Right atrium auricular region (tissue), 2 donors: Measurements from ENCODE around the gene TRDN. TPM values are rescaled to one million over a fixed set of nuclear protein-coding genes. Genes with fewer than 3 reads are reported as not detected.

ENCODE experiments used
- DNase-seq: peaks from one replicate; pipeline ENCODE4 v3.0.0-alpha.2; 2019; ENCODE audit warnings: low spot score
- H3K27ac ChIP-seq, 2 donors: fragments of 200-600 bp; sonication (generic); 1 replicate in 1 of 2; 2 replicates in 1 of 2; pipeline ENCODE4 v1.5.1; 2016 to 2019
- H3K27me3 ChIP-seq, 2 donors: fragments of 200-600 bp; sonication (generic); one replicate each; pipeline versions ENCODE4 v1.5.1 to v1.6.0; 2017 to 2019
- H3K36me3 ChIP-seq: fragments of 200-600 bp; sonication (generic); one replicate; pipeline ENCODE4 v1.5.1; 2016
- H3K4me1 ChIP-seq, 2 donors: fragments of 200-600 bp; sonication (generic); one replicate each; pipeline versions ENCODE4 v1.5.1 to v1.6.0; 2017 to 2019
- H3K4me3 ChIP-seq, 2 donors: fragments of 200-600 bp; sonication (generic); 1 replicate in 1 of 2; 2 replicates in 1 of 2; pipeline ENCODE4 v1.5.1; 2017 to 2019; ENCODE audit warnings: mild to moderate bottlenecking in 1 of 2, moderate library complexity in 1 of 2
- H3K9me3 ChIP-seq, 2 donors: fragments of 200-600 bp; sonication (generic); one replicate each; pipeline ENCODE4 v1.5.1; 2019
- total RNA-seq, 2 donors: library from RNA; depleted of rRNA; stranded (reverse); fragments of >200 nt; gene quantifications; one replicate each; pipeline ENCODE4 v1.1.0, GENCODE V29; 2016
- TF ChIP-seq, protein P1 (sequence below), 2 donors: fragments of 200-600 bp; sonication (generic); IDR thresholded peaks; one replicate each; pipeline ENCODE4 v1.5.1; 2019; ENCODE audit warnings: antibody characterized with exemption in 2 of 2

The TRDN gene
- total RNA-seq, 2 donors from 2014 or later = 90.2 to 217 TPM

DNA sequence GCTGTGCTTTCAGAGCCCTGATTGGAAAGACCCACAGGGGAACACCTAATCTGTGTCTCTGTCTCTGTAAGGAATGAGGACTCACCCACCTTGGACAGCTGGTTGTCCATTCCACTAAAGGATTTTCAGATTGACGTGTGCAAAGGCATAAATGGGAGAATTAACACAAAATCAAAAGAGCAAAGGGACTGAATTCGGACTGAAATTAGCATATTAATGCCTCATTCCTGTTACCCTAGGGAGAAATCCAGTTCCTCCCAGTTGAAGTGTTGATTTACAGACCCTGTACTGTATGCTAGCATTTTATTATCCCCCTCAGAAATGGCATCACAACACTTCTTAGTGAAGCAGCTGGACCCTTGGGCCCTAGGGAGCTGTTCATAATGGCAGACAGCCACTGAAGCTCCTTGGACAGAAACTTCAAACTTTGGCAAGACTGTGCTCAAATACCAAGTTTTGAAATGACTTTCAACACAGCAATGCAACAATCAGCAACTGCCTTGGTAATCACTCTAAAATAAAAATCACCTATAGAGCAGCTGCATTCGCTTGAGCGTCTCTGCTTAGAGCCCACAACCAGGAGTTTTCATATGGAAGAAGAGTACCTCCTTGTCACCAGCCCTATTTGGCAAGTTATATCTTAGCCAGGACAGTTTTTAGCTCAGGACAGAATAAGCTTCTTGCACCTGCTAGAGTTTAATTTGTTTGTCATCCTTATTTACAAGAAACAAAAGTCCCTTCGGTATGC lies 118.1 kb downstream of the TRDN start:
- no peak for DNase-seq

DNA sequence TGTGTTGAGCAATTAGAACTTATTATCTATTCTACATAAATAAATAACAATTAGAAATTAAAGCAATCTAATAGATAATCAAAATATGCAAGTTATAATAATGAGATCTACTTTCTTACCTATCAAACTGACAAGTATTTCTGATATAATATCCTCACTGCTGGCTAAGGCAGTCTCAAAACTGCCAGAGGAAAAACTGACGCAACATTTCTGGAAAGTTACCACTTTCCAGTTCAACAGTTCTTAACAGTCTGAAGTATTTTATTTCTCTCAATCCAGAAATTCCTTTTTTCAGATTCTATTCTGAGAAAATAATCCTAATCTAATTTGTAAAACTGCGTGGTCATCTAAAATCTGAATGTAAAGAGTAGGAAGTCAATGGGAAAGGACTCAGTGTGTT lies 121.0 kb downstream of the TRDN start:
- Histone ChIP-seq H3K27me3 (no peaks in the 10 kb centered on the region), H3K4me1 (peaks cover 0 to 24% of the 10 kb centered on the region in 2 donors), H3K4me3 (no peak overlapping the region), H3K27ac (peak overlapping the region in 1 of 2 donors; percentile 24), H3K9me3 (no peaks in the 10 kb centered on the region), H3K36me3 (no peaks in the 10 kb centered on the region)
- DNase-seq = no peak
- TF ChIP-seq, protein P1, sequence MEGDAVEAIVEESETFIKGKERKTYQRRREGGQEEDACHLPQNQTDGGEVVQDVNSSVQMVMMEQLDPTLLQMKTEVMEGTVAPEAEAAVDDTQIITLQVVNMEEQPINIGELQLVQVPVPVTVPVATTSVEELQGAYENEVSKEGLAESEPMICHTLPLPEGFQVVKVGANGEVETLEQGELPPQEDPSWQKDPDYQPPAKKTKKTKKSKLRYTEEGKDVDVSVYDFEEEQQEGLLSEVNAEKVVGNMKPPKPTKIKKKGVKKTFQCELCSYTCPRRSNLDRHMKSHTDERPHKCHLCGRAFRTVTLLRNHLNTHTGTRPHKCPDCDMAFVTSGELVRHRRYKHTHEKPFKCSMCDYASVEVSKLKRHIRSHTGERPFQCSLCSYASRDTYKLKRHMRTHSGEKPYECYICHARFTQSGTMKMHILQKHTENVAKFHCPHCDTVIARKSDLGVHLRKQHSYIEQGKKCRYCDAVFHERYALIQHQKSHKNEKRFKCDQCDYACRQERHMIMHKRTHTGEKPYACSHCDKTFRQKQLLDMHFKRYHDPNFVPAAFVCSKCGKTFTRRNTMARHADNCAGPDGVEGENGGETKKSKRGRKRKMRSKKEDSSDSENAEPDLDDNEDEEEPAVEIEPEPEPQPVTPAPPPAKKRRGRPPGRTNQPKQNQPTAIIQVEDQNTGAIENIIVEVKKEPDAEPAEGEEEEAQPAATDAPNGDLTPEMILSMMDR (IDR thresholded peaks at IDR 0.05) = no peak

More for the DNA sequence above, 118.1 kb downstream of the TRDN start:
- Histone ChIP-seq H3K4me3 (no peak overlapping the region), H3K4me1 (peaks cover 0 to 24% of the 10 kb centered on the region in 2 donors), H3K9me3 (no peaks in the 10 kb centered on the region), H3K36me3 (no peaks in the 10 kb centered on the region), H3K27ac (peak overlapping the region; percentile 71 to 88), H3K27me3 (no peaks in the 10 kb centered on the region)
- TF ChIP-seq, protein P1 (IDR thresholded peaks at IDR 0.05) = no peak

DNA sequence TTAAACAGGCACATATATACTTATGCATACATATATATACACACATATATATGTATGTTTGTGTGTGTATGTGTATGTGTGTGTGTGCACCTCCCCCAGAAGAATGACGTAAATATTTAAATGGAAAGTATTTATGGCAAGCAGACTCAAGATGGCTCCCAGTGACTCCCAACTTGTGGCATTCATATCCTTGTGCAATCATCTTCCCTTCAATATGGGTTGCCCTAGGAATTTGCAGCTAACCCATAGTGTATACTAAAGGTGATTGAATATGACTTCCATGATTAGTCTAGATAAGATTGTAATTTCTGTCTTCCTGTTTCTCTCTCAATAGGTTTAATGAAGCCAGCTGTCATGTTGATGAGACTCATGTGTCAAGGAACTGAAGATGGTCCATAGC lies 127.6 kb downstream of the TRDN start:
- no peaks in the 10 kb centered on the region for H3K4me1 ChIP-seq
- H3K9me3 ChIP-seq = no peaks in the 10 kb centered on the region
- TF ChIP-seq, protein P1 (IDR thresholded peaks at IDR 0.05) = no peak
- H3K27me3 ChIP-seq = no peaks in the 10 kb centered on the region
- no peak overlapping the region for H3K4me3 ChIP-seq
- H3K27ac ChIP-seq = no peak overlapping the region
- no peak for DNase-seq
- H3K36me3 ChIP-seq = no peaks in the 10 kb centered on the region

DNA sequence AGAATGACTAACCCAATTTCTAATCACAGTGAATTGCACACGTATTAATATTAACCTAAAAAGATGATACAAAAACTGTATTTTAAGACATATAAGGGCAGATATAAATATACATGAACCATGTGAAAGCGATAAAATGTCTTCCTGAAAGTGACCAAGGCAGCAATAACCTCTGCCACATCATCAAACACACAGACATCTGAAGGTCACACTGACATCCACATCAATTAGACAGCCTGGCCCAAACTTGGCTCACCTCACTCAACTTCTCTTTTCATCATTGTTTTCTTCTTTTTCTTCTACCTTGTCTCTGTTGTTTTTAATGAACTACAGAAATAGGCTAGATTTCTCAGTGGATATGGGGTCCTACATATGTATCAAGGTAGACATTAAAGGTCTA lies 128.5 kb downstream of the TRDN start:
- no peaks in the 10 kb centered on the region for H3K9me3 ChIP-seq
- TF ChIP-seq, protein P1 (IDR thresholded peaks at IDR 0.05) = no peak

DNA sequence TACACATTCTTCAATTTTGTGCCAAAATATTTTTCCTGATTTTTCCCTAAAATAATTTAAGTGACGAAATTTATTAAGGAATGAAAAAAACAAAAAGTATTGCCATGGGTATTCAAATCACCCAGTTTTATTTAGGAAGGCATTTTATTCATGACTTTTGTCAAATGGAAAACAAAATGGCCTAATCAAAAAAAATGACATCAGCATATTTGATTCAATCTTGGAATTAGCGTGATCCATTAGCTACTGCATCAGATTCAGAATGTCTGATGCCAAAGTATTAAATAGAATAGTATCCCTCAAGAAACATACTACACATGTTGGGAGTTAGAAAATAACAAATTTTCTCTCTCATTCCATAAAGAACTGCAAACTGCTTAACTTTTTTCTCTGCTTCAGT lies 129.2 kb downstream of the TRDN start:
- no peak for DNase-seq
- Histone ChIP-seq H3K36me3 (no peaks in the 10 kb centered on the region), H3K27me3 (no peaks in the 10 kb centered on the region), H3K4me3 (no peak overlapping the region), H3K27ac (no peak overlapping the region), H3K9me3 (no peaks in the 10 kb centered on the region), H3K4me1 (no peaks in the 10 kb centered on the region)
- TF ChIP-seq, protein P1 (IDR thresholded peaks at IDR 0.05) = no peak

More for the DNA sequence above, 128.5 kb downstream of the TRDN start:
- DNase-seq = no peak
- no peaks in the 10 kb centered on the region for H3K36me3 ChIP-seq
- no peak overlapping the region for H3K27ac ChIP-seq
- H3K4me3 ChIP-seq = no peak overlapping the region
- no peaks in the 10 kb centered on the region for H3K4me1 ChIP-seq
- no peaks in the 10 kb centered on the region for H3K27me3 ChIP-seq

DNA sequence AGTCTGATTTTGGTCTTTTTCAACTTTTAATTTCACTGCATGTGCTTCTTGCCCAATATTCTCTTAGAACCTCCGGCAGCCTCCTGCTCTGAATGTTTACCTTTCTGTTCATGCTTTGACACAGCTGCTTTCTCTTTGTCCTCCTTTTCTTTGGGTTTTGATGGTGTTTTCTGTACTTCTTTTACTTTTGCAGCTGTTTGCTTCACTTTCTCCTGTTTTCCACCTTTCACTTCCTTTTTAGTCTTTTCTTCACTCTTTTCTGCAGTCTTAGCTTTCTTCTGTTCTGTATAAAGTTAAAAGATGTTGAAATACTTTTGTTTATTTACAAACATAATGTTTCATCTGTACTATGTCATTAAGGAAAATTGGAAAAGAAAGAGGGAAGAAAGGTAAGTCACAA lies 133.1 kb downstream of the TRDN start:
- TF ChIP-seq, protein P1 (IDR thresholded peaks at IDR 0.05) = no peak
- no peaks in the 10 kb centered on the region for H3K9me3 ChIP-seq
- H3K4me1 ChIP-seq = no peaks in the 10 kb centered on the region
- H3K36me3 ChIP-seq = no peaks in the 10 kb centered on the region
- no peak overlapping the region for H3K27ac ChIP-seq
- no peak for DNase-seq
- H3K4me3 ChIP-seq = no peak overlapping the region
- H3K27me3 ChIP-seq = no peaks in the 10 kb centered on the region
